ENCODE data around the gene GAS2L2.
"Not testable (repeated sequence)": the region's sequence is repeated elsewhere in the genome, so short reads cannot be mapped to it uniquely, and the experiment has no call there.

The GAS2L2 gene

GRCh38 chr17:35773679-35774425, 20.8 kb upstream of the GAS2L2 start:
- DNase-seq (ENCODE audit: low read depth in 2 of 3, low spot score in 1 of 3): no peak

- no peak for DNase-seq (ENCODE audit: low read depth in 2 of 3, low spot score in 1 of 3)
Measured at GRCh38 chr17:35773129-35773528, 20.1 kb upstream of the GAS2L2 start.

- no peak for DNase-seq (ENCODE audit: low read depth in 2 of 3, low spot score in 1 of 3)
Measured at GRCh38 chr17:35769895-35770486, 17.0 kb upstream of the GAS2L2 start.

- DNase-seq (ENCODE audit: low read depth in 2 of 3, low spot score in 1 of 3): no peak
Measured at GRCh38 chr17:35768797-35769196, 15.8 kb upstream of the GAS2L2 start.

GRCh38 chr17:35766903-35767510, 14.0 kb upstream of the GAS2L2 start:
- peak in 1 of 3 donors; percentile 27 for DNase-seq (ENCODE audit: low read depth in 2 of 3, low spot score in 1 of 3)

- no peak for DNase-seq (ENCODE audit: low read depth in 2 of 3, low spot score in 1 of 3)
Measured at GRCh38 chr17:35766489-35766877, 13.4 kb upstream of the GAS2L2 start.

- DNase-seq (ENCODE audit: low read depth in 2 of 3, low spot score in 1 of 3): no peak
Measured at GRCh38 chr17:35765756-35766488, 12.9 kb upstream of the GAS2L2 start.

GRCh38 chr17:35765086-35765710, 12.2 kb upstream of the GAS2L2 start:
- no peak for DNase-seq (ENCODE audit: low read depth in 2 of 3, low spot score in 1 of 3)

- DNase-seq (ENCODE audit: low read depth in 2 of 3, low spot score in 1 of 3): peak; percentile 77 to 86 (median 79)
Measured at GRCh38 chr17:35764123-35764991, 11.3 kb upstream of the GAS2L2 start.

GRCh38 chr17:35763767-35764122, 10.7 kb upstream of the GAS2L2 start:
- no peak for DNase-seq (ENCODE audit: low read depth in 2 of 3, low spot score in 1 of 3)

- DNase-seq (ENCODE audit: low read depth in 2 of 3, low spot score in 1 of 3): no peak
Measured at GRCh38 chr17:35761601-35762000, 8.6 kb upstream of the GAS2L2 start.

- no peak for DNase-seq (ENCODE audit: low read depth in 2 of 3, low spot score in 1 of 3)
Measured at GRCh38 chr17:35760587-35760986, 7.5 kb upstream of the GAS2L2 start, which contains the start of gene C17orf50. TSS of gene C17orf50 (plus strand) at chr17:35760887. CDS start at chr17:35760942, 55 bp downstream.

- DNase-seq (ENCODE audit: low read depth in 2 of 3, low spot score in 1 of 3): no peak
Measured at GRCh38 chr17:35757243-35757642, 4.2 kb upstream of the GAS2L2 start.

GRCh38 chr17:35752471-35752870, 568 bp downstream of the GAS2L2 start:
- no peak for DNase-seq (ENCODE audit: low read depth in 2 of 3, low spot score in 1 of 3)

- not testable (repeated sequence) for DNase-seq (ENCODE audit: low read depth in 2 of 3, low spot score in 1 of 3)
Measured at GRCh38 chr17:35751541-35751940, 1.5 kb downstream of the GAS2L2 start.

- no peak for DNase-seq (ENCODE audit: low read depth in 2 of 3, low spot score in 1 of 3)
Measured at GRCh38 chr17:35750526-35751395, 2.3 kb downstream of the GAS2L2 start.

- no peak for DNase-seq (ENCODE audit: low read depth in 2 of 3, low spot score in 1 of 3)
Measured at GRCh38 chr17:35749560-35750412, 3.3 kb downstream of the GAS2L2 start.

GRCh38 chr17:35748979-35749378, 4.1 kb downstream of the GAS2L2 start:
- no peak for DNase-seq (ENCODE audit: low read depth in 2 of 3, low spot score in 1 of 3)

Measured in stimulated activated CD4-positive, alpha-beta T cell treated with anti-CD3 and anti-CD28 coated beads, Interleukin-12 subunit alpha, Interleukin-12 subunit beta, amount 100 ng/mL, for 48 hours (primary cell).